Esophagus (tissue), 2 donors: ENCODE measurements around the gene RPH3AL. TPM values are rescaled to one million over a fixed set of nuclear protein-coding genes. Genes with fewer than 3 reads are reported as not detected.
"Not testable (repeated sequence)": the region's sequence is repeated elsewhere in the genome, so short reads cannot be mapped to it uniquely, and the experiment has no call there.

Experiments
- H3K27ac ChIP-seq, 2 donors: one replicate each; pipeline ENCODE4 v1.5.1; 2013; ENCODE audit warnings: low read depth in 2 of 2, mild to moderate bottlenecking in 2 of 2, inconsistent platforms in 1 of 2, low read length in 1 of 2, moderate library complexity in 1 of 2
- H3K27me3 ChIP-seq, 2 donors: one replicate each; pipeline ENCODE4 v1.6.1; 2013; ENCODE audit warnings: low read length in 2 of 2, control low read depth in 1 of 2, mild to moderate bottlenecking in 1 of 2; ENCODE audit not compliant: insufficient read depth in 2 of 2, control insufficient read depth in 1 of 2
- H3K36me3 ChIP-seq, 2 donors: one replicate each; pipeline ENCODE4 v1.6.1; 2013; ENCODE audit warnings: low read length in 1 of 2; ENCODE audit not compliant: control insufficient read depth in 2 of 2, insufficient read depth in 2 of 2
- H3K4me1 ChIP-seq, 2 donors: one replicate each; pipeline ENCODE4 v1.6.1; 2013; ENCODE audit warnings: low read length in 1 of 2; ENCODE audit not compliant: control insufficient read depth in 2 of 2, insufficient read depth in 2 of 2
- H3K4me3 ChIP-seq, 2 donors: one replicate each; pipeline ENCODE4 v1.5.1; 2013; ENCODE audit warnings: low read length in 2 of 2, mild to moderate bottlenecking in 2 of 2, low read depth in 1 of 2, moderate library complexity in 1 of 2
- H3K9me3 ChIP-seq, 2 donors: one replicate each; pipeline ENCODE4 v1.6.1; 2013; ENCODE audit warnings: mild to moderate bottlenecking in 2 of 2, low read depth in 1 of 2, low read length in 1 of 2, moderate library complexity in 1 of 2; ENCODE audit not compliant: control insufficient read depth in 2 of 2, insufficient read depth in 1 of 2
- WGBS, 2 donors: extraction: QIAGEN DNeasy Blood & Tissue Kit; methylation state at CpG; one replicate each; pipeline ENCODE4 v1.1.7; 2013; 5-methylcytosine and 5-hydroxymethylcytosine counted together
- polyA plus RNA-seq, 2 donors: library from polyadenylated mRNA; stranded (reverse); fragments of 200-250 nt; gene quantifications; one replicate each; pipeline ENCODE4 v1.2.3, GENCODE V29; 2013
- donor health status: healthy with polysubstance abuse.
- donor health status: Bipolar disorder and iron deficiency.

Gene RPH3AL
- polyA plus RNA-seq, 2 donors: 3.2 to 6.1 TPM

GRCh38 chr17:173166-173911 lies 179.3 kb downstream of the RPH3AL start:
- H3K9me3 ChIP-seq: no peaks in the 10 kb centered on the region
- H3K27ac ChIP-seq: no peak overlapping the region
- H3K4me1 ChIP-seq: no peaks in the 10 kb centered on the region
- peaks cover 0 to 3% of the 10 kb centered on the region in 2 donors for H3K36me3 ChIP-seq
- H3K27me3 ChIP-seq: no peaks in the 10 kb centered on the region
- WGBS, 2 donors: 85 to 87% methylated on average over 10 of the region's 10 CpGs
- H3K4me3 ChIP-seq: no peak overlapping the region

- Histone ChIP-seq H3K27ac (no peak overlapping the region), H3K9me3 (no peaks in the 10 kb centered on the region), H3K36me3 (peaks cover 0 to 3% of the 10 kb centered on the region in 2 donors), H3K27me3 (no peaks in the 10 kb centered on the region), H3K4me1 (no peaks in the 10 kb centered on the region), H3K4me3 (no peak overlapping the region)
- WGBS, 2 donors: 82 to 87% methylated on average over 11 of the region's 11 CpGs
Measured at GRCh38 chr17:172401-172800, 180.2 kb downstream of the RPH3AL start.

- no peaks in the 10 kb centered on the region for H3K27me3 ChIP-seq
- no peak overlapping the region for H3K4me3 ChIP-seq
- WGBS, 2 donors: 92 to 95% methylated on average over 12 of the region's 13 CpGs
- H3K4me1 ChIP-seq: no peaks in the 10 kb centered on the region
- peaks cover 0 to 3% of the 10 kb centered on the region in 2 donors for H3K36me3 ChIP-seq
- H3K9me3 ChIP-seq: no peaks in the 10 kb centered on the region
- no peak overlapping the region for H3K27ac ChIP-seq
Measured at GRCh38 chr17:171871-172270, 180.7 kb downstream of the RPH3AL start.

GRCh38 chr17:170130-170670 lies 182.4 kb downstream of the RPH3AL start:
- H3K27ac ChIP-seq: no peak overlapping the region
- 86% methylated on average over 6 of the region's 6 CpGs for WGBS, 2 donors

GRCh38 chr17:168614-169013 lies 184.0 kb downstream of the RPH3AL start:
- not testable (repeated sequence) for H3K27ac ChIP-seq, H3K4me1 ChIP-seq, H3K36me3 ChIP-seq, H3K9me3 ChIP-seq, H3K27me3 ChIP-seq, H3K4me3 ChIP-seq
- WGBS, 2 donors: 82 to 83% methylated on average over 9 of the region's 11 CpGs

More at GRCh38 chr17:170130-170670, 182.4 kb downstream of the RPH3AL start:
- H3K27me3 ChIP-seq: no peaks in the 10 kb centered on the region
- no peaks in the 10 kb centered on the region for H3K9me3 ChIP-seq
- H3K4me1 ChIP-seq: no peaks in the 10 kb centered on the region
- H3K4me3 ChIP-seq: no peak overlapping the region
- peaks cover 0 to 3% of the 10 kb centered on the region in 2 donors for H3K36me3 ChIP-seq

GRCh38 chr17:165939-166338 lies 186.7 kb downstream of the RPH3AL start:
- WGBS, 2 donors: 93 to 94% methylated on average over 14 of the region's 14 CpGs

GRCh38 chr17:164303-165235 lies 188.0 kb downstream of the RPH3AL start:
- Histone ChIP-seq H3K4me1 (no peaks in the 10 kb centered on the region), H3K27ac (no peak overlapping the region), H3K36me3 (peaks cover 0 to 9% of the 10 kb centered on the region in 2 donors), H3K9me3 (no peaks in the 10 kb centered on the region), H3K4me3 (no peak overlapping the region), H3K27me3 (no peaks in the 10 kb centered on the region)
- WGBS, 2 donors: 73 to 75% methylated on average over 16 of the region's 16 CpGs

More at GRCh38 chr17:165939-166338, 186.7 kb downstream of the RPH3AL start:
- no peaks in the 10 kb centered on the region for H3K4me1 ChIP-seq
- H3K27ac ChIP-seq: no peak overlapping the region
- peaks cover 0 to 6% of the 10 kb centered on the region in 2 donors for H3K36me3 ChIP-seq
- no peaks in the 10 kb centered on the region for H3K9me3 ChIP-seq
- H3K4me3 ChIP-seq: no peak overlapping the region
- no peaks in the 10 kb centered on the region for H3K27me3 ChIP-seq

GRCh38 chr17:163514-164098 lies 189.0 kb downstream of the RPH3AL start:
- WGBS, 2 donors: 67 to 77% methylated on average over 11 of the region's 11 CpGs
- H3K9me3 ChIP-seq: no peaks in the 10 kb centered on the region
- H3K36me3 ChIP-seq: peaks cover 0 to 6% of the 10 kb centered on the region in 2 donors
- no peaks in the 10 kb centered on the region for H3K27me3 ChIP-seq
- no peaks in the 10 kb centered on the region for H3K4me1 ChIP-seq
- no peak overlapping the region for H3K4me3 ChIP-seq
- H3K27ac ChIP-seq: no peak overlapping the region

- Histone ChIP-seq H3K27me3 (no peaks in the 10 kb centered on the region), H3K4me1 (no peaks in the 10 kb centered on the region), H3K36me3 (peaks cover 0 to 6% of the 10 kb centered on the region in 2 donors), H3K9me3 (no peaks in the 10 kb centered on the region), H3K27ac (no peak overlapping the region), H3K4me3 (no peak overlapping the region)
- 75 to 76% methylated on average over 11 of the region's 11 CpGs for WGBS, 2 donors
Measured at GRCh38 chr17:162689-163088, 189.9 kb downstream of the RPH3AL start.
